Measurements from ENCODE around the gene SULT1C4. TPM values are rescaled to one million over a fixed set of nuclear protein-coding genes. Genes with fewer than 3 reads are reported as not detected.

Gene SULT1C4
- total RNA-seq, 2 donors from 2014 or later = 2.8 TPM; not detected in 1

DNA sequence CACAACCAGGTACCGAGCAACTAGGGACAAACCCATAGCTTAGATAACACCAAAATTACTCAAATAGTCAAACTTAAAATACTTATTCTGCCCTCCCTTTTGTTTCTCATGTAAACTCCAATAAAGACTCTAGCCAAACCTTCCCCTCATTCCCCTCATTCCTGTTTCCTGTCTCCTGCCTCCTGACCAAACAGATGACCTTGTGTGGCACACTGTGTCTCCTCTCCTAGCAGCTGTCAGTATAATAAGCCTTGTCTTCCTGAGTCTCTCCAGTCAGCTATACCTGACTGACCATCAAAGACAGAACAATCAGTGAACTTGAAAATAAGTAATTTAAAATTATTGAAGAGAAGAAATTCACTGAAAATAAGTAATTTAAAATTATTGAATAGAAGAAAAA lies 14.3 kb downstream of the SULT1C4 start:
- Histone ChIP-seq H3K4me3 (no peak overlapping the region), H3K4me1 (ENCODE audit: control insufficient read depth in 1 of 2, low read depth in 2 of 2) (no peaks in the 10 kb centered on the region), H3K9me3 (peaks cover 8% of the 10 kb centered on the region), H3K36me3 (no peaks in the 10 kb centered on the region), H3K27ac (no peak overlapping the region), H3K27me3 (replicated peaks; ENCODE audit: insufficient read depth) (no peaks in the 10 kb centered on the region)
- DNase-seq (ENCODE audit: low spot score) = no peak
- no peak for ATAC-seq (ENCODE audit: insufficient number of reproducible peaks, low FRiP score, low read depth)
- TF ChIP-seq, protein P1, sequence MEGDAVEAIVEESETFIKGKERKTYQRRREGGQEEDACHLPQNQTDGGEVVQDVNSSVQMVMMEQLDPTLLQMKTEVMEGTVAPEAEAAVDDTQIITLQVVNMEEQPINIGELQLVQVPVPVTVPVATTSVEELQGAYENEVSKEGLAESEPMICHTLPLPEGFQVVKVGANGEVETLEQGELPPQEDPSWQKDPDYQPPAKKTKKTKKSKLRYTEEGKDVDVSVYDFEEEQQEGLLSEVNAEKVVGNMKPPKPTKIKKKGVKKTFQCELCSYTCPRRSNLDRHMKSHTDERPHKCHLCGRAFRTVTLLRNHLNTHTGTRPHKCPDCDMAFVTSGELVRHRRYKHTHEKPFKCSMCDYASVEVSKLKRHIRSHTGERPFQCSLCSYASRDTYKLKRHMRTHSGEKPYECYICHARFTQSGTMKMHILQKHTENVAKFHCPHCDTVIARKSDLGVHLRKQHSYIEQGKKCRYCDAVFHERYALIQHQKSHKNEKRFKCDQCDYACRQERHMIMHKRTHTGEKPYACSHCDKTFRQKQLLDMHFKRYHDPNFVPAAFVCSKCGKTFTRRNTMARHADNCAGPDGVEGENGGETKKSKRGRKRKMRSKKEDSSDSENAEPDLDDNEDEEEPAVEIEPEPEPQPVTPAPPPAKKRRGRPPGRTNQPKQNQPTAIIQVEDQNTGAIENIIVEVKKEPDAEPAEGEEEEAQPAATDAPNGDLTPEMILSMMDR (IDR thresholded peaks at IDR 0.05) = no peak

DNA sequence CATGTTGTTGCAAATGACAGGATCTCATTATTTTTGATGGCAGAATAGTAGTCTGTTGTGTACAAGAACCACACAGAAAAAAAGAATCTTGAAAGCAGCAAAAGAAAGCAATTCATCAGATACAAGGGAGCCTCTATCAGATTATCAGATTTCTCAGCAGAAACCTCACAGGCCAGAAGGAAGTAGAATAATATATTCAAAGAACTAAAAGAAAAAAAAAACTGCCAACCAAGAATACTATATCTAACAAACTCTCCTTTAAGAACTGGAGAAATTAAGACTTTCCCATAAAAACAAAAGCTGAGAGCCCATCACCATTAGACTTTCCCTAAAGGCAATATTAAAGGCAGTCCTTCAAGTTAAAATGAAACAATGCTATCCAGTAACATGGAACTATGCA lies 15.4 kb downstream of the SULT1C4 start:
- H3K27me3 ChIP-seq (replicated peaks; ENCODE audit: insufficient read depth) = no peaks in the 10 kb centered on the region
- DNase-seq (ENCODE audit: low spot score) (no peak), ATAC-seq (ENCODE audit: insufficient number of reproducible peaks, low FRiP score, low read depth) (no peak)
- no peaks in the 10 kb centered on the region for H3K4me1 ChIP-seq (ENCODE audit: control insufficient read depth in 1 of 2, low read depth in 2 of 2)
- H3K36me3 ChIP-seq = no peaks in the 10 kb centered on the region
- no peak overlapping the region for H3K27ac ChIP-seq
- H3K9me3 ChIP-seq = peaks cover 8% of the 10 kb centered on the region
- TF ChIP-seq, protein P1 (IDR thresholded peaks at IDR 0.05) = no peak
- H3K4me3 ChIP-seq = no peak overlapping the region

DNA sequence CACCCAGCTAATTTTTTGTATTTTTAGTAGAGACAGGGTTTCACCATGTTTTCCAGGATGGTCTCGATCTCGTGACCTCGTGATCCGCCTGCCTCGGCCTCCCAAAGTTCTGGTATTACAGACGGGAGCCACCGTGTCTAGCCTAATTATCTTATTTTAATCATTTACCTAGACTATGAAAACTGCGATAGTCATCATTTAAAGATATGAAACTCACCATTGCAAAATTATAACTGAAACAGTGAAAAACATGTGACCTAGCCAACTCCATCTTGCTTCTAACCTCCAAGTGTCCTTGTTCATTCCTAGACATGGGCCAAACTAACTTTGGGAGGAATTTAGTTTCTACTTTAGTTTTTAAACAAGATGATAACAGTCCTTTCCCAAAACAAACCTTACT lies 17.4 kb downstream of the SULT1C4 start:
- DNase-seq (ENCODE audit: low spot score) (no peak), ATAC-seq (ENCODE audit: insufficient number of reproducible peaks, low FRiP score, low read depth) (no peak)
- TF ChIP-seq, protein P1 (IDR thresholded peaks at IDR 0.05) = no peak
- no peaks in the 10 kb centered on the region for H3K27me3 ChIP-seq (replicated peaks; ENCODE audit: insufficient read depth)
- no peaks in the 10 kb centered on the region for H3K36me3 ChIP-seq
- H3K4me3 ChIP-seq = no peak overlapping the region
- peaks cover 19% of the 10 kb centered on the region for H3K9me3 ChIP-seq
- no peaks in the 10 kb centered on the region for H3K4me1 ChIP-seq (ENCODE audit: control insufficient read depth in 1 of 2, low read depth in 2 of 2)
- no peak overlapping the region for H3K27ac ChIP-seq

DNA sequence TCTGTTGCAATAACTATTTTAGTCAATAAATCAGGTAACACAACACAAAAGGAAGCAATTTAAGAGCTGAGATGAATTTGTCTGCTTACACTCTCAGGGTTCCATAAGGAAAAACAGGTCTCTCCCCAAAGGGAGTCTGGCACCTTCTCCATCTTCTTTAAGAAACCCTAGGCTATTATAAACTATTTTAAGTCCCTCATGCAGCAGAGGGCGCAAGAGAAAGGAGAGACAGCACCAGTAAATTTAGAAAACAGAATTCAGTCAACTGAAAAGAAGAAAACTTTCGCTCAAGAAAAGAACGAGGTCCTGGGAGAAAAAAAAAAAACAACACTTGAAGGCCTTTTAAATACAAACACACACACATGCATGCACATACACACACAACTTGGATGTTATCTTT lies 19.1 kb downstream of the SULT1C4 start:
- H3K9me3 ChIP-seq = peaks cover 19% of the 10 kb centered on the region
- H3K4me1 ChIP-seq (ENCODE audit: control insufficient read depth in 1 of 2, low read depth in 2 of 2) = no peaks in the 10 kb centered on the region
- ATAC-seq (ENCODE audit: insufficient number of reproducible peaks, low FRiP score, low read depth) = no peak
- no peaks in the 10 kb centered on the region for H3K36me3 ChIP-seq
- H3K4me3 ChIP-seq = no peak overlapping the region
- H3K27ac ChIP-seq = no peak overlapping the region
- DNase-seq (ENCODE audit: low spot score) = no peak
- H3K27me3 ChIP-seq (replicated peaks; ENCODE audit: insufficient read depth) = no peaks in the 10 kb centered on the region
- TF ChIP-seq, protein P1 (IDR thresholded peaks at IDR 0.05) = no peak

DNA sequence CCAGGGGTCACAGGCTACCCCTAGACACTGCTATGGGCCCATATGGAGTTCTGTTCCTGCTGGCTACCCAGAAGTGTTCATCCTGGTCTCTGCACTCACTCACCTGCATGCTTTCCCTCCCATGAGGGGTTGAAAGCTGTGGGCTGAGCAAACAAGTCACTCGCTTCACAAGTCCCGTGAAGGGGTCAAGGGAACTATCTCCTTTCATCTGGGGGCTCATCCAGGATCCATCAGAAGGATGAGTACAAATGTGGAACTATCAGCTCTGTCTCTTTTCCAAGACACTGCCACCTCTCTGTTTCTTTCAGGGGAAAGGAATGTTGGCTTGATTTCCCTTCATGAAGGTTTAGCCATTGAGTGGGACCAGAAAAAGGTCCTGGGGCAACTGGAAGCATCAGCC lies 21.7 kb downstream of the SULT1C4 start:
- ATAC-seq (ENCODE audit: insufficient number of reproducible peaks, low FRiP score, low read depth) = no peak
- no peaks in the 10 kb centered on the region for H3K27me3 ChIP-seq (replicated peaks; ENCODE audit: insufficient read depth)

More for the DNA sequence above, 21.7 kb downstream of the SULT1C4 start:
- Histone ChIP-seq H3K36me3 (no peaks in the 10 kb centered on the region), H3K9me3 (peaks cover 11% of the 10 kb centered on the region), H3K27ac (no peak overlapping the region), H3K4me1 (ENCODE audit: control insufficient read depth in 1 of 2, low read depth in 2 of 2) (no peaks in the 10 kb centered on the region), H3K4me3 (no peak overlapping the region)
- TF ChIP-seq, protein P1 (IDR thresholded peaks at IDR 0.05) = no peak
- DNase-seq (ENCODE audit: low spot score) = no peak

Data from thoracic aorta (tissue), 2 donors.